HG03066 (cell line): ENCODE measurements around the gene TMOD1.
"Not testable (repeated sequence)": the region's sequence is repeated elsewhere in the genome, so short reads cannot be mapped to it uniquely, and the experiment has no call there.

Source experiments
- ATAC-seq: cut with Tn5 transposase; IDR thresholded peaks from one replicate; pipeline ENCODE4 v1.9.1; 2021; ENCODE audit warnings: low read depth; ENCODE audit not compliant: unreplicated experiment

The TMOD1 gene

DNA sequence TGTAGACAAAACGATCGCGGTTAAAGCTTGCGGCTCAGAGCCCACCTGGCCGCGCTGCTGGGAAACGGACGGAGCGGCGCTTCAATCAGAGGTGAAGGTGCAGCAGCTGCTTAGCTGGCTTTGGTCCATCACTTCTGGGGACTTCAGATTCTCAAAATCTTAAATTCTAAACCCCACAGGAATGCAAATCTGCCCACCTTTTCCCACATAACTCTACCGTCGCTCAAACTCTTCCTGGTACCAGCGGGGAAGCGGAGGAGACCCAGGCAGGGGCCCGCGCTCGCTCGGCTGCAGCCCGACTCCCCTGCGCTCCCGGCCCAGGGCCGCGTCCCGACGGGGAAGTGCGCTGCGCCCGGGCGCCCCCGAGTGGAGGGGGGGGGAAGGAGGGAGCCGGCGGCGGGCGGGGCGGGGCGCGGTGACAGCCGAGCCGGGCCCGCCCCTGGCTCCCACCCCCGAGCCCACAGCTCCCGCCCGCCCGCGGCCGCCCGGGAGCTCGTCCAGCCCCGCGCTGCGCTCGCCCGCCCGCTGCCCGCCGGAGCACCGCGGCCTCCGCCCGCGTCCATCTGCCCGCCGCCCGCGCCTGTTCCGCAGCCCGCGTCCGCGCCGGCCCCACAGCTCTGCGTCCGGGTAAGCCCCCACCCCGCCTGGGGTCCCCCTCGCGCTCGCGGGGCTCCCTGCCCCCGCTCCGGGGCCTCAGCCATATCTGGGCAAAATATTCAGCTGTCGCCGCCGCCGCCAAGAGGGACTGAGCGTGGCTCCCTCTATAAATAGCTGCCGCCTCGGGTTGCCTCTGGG lies at the start of gene TMOD1:
TMOD1 (plus strand) TSS at position 490 of the 795 bp plus-strand sequence. CDS start 22,523 bp downstream, outside the sequence.
- ATAC-seq = peak; percentile 57

DNA sequence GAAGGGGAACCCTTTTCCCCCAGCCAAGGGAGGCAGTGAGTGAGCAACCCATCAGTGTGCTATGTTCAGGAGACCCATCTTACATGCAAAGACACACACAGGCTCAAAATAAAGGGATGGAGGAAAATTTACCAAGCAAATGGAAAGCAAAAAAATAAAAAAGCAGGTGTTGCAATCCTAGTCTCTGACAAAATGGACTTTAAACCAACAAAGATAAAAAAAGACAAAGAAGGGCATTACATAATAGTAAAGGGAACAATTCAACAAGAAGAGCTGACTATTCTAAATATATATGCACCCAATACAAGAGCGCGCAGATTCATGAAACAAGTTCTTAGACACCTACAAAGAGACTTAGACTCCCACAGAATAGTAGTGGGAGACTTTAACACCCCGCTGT lies 47.9 kb upstream of the TMOD1 start:
- ATAC-seq = not testable (repeated sequence)

DNA sequence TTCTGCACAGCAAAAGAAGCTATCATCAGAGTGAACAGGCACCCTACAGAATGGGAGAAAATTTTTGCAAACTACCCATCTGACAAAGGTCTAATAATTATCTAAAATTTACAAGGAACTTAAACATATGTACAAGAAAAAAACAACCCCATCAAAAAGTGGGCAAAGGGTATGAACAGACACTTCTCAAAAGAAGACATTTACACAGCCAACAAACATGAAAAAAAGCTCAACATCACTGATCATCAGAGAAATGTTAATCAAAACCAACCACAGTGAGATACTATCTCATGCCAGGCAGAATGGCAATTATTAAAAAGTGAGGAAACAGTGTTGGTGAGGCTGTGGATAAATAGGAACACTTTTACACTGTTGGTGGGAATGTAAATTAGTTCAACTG lies 44.6 kb upstream of the TMOD1 start:
- ATAC-seq = not testable (repeated sequence)

DNA sequence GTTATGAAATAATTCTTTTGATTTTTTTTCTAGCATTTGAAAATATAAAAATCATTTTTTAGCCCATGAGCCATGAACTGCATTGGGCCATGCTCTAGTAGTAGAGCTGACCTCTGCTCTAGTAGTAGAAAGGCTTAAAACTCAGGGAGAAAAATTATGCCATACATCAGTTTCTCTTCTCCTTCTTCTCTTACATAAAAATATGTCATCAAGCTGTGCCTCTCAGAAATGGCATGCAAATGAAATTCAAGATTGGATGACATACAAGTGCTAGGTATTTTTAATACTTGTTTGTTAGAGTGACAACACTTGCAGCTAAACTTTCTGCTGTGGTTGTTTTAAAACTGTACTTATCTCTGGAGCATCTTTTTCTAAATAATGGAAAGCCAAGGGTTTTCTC lies 42.1 kb upstream of the TMOD1 start:
- no peak for ATAC-seq

DNA sequence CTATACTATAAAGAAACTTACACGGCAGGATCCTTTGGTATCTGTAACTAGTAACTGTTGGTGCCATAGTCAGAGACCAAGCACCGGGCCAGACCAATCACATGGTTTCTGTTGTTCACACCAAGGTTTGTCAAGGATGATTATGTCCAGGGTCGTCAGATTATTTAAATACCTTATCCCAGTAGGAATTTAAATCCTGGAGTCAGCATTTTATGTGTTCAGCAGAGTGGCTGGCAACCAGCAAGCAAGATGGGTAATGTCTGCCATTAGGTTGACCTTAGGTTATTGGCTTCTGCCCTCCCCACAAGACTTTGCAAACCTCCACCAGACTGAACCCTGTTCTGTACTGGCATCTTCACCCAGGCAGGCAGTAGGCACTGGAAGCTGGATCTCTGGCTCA lies 39.3 kb upstream of the TMOD1 start:
- ATAC-seq = no peak

DNA sequence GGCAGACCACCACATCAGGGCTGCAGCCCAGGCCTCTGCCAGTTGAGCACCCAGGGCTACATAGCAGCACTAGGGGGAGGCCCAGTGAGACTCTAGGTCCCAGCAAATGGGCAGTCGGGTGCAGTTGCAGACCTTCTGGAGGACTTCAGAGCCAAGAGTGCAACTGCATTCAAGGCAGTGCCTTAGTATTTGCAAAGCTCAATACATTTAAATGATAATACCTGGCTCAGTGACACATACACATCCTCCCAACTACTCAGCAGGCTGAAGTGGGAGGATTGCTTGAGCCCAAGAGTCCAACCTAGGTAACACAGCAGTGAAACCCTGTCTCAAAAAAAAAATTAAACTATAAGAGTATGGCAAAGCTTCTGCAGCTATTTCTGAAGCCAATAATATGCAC lies 38.6 kb upstream of the TMOD1 start:
- ATAC-seq = no peak

DNA sequence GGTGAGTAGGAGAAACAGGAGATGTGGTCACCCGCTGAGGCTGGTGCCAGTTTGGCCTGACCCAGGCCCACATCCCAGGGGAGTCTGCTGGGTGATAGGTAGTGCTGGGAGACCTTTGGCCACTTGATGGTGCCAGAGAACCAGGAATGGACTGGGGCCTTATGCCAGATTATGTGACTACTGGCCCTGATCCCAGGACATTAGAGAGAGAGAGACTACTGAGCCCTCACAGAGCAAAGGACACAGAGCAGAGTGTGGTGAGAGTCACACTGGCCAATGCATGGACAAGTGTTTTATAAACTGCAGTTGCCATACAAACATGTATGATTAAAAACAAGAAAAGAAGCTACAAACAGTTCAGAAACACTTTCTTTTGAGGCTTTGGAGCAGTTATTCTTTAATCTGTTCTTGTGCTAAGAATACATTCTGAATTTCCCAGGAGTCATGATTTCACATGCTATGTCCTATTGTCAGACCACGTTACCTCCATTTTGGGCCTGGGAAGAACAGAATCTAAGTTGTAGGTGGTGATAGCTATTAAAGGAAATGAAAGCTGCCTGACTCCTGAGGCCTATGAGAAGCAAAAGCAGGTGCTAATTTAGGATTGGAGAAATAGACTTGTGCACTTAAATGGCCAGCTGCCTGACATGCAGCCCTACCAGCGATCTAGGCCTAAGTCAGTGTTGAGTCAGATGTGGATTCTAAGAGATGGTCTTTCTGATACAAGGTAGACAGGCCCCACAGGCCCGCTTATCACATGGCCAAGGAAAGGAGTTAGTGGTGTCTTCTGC lies 32.6 kb upstream of the TMOD1 start:
- ATAC-seq = peak; percentile 77

DNA sequence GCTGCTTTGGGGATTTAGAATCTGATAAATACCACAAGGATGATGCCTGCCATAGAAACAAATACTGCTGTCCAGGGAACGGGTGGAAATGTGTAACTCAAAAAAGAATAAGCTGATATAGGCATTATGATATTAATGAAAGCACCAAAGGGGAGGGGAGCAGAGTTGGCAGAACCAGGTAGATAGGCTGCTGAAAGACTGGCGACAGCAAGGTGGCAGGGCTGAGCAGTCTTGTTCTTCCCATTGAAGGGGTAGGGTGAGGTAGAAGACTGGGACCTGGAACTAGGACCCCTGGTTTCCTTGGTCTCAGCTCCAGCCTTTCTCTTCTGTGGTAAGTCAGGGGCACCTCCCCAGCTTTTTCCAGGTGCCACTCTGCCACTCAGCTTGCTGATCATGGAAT lies 31.4 kb upstream of the TMOD1 start:
- no peak for ATAC-seq

DNA sequence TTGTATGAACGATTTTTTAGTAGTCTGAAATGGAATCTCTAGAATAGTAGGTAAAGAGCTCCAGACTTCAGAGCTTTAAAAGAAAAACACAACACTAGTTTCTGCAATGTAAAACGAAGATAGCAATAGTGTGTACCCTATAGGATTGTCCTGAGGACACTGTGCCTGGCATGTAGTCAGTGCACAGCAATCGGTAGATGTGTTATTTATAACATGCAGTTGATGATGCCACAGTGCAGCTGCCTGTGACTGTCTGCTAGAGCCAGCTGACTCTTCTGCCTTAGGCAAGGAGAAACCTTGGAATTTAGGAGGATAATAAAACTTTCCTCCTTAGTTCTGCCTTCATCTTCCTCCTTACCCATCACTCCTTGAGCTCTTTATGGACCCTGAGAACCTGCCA lies 27.7 kb upstream of the TMOD1 start:
- no peak for ATAC-seq

DNA sequence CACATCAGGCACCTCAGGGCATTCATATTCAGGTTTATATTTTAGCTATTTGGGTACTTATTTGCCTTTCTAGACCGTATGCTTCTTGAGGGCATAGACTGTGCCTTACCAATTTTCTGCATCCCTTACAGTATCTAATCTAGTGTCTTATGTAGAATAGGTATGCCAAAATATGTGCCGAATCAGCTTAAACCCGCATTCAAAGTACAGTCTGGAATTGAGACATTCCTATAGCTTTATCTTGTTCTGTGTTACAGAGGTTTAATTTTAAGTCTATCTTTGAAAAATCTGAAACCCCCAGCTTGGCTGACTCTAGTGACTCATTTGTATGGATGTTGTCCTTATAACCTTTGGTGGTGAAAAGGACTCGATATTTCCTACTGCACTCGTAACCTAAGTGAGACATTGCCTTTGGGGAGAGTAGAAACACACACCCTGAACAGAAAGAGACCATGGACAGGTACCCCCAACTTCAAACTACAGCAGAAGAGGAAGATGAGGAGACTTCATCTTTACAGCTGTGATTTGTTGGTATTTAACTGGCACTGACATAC lies 27.0 kb upstream of the TMOD1 start:
- no peak for ATAC-seq

DNA sequence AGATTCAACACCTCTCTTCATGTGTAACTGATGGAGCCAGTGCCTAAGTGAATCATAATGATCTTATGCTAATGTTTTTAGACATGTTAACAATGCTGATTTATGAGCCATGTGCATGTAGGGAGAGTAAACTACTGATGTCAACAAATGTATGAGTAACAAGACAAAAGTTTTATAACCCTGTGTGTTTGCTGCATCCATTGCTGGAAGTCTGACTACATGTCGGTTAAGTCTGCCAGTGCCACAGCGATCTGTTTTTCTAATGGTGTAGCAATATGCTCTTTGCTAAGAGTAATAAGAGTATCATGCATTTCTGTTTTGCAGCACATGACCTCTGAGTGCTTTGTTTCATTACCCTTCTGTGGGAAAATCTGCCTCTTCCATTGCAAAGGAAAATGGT lies 26.4 kb upstream of the TMOD1 start:
- no peak for ATAC-seq

DNA sequence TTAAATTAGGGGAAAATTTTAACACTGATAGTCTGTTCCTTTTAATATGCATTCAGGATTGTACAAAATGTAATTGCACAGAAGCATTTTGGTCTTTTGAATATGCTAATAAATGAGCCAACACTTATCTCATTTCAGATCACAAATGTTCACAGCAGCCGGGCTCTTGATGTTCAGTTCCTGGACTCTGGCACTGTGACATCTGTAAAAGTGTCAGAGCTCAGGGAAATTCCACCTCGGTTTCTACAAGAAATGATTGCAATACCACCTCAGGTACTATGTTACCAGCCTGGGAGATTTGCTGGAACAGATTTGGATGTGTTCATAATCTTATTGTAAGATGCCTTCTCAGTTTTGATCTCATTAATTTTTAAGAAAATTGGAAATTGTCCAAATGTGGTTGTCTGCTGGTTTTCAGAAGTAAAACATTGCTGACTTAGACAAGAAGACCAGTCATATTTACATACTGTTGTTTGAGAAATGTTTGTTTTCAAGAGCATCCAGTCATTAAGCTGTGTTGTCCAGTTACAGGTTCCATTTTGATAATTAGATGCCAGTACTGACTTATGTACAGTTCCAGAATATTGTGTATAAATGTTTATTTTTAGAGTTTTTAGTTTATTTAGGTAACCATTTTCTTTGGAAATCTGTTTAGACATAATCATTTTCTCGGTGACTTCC lies 23.0 kb upstream of the TMOD1 start:
- no peak for ATAC-seq

DNA sequence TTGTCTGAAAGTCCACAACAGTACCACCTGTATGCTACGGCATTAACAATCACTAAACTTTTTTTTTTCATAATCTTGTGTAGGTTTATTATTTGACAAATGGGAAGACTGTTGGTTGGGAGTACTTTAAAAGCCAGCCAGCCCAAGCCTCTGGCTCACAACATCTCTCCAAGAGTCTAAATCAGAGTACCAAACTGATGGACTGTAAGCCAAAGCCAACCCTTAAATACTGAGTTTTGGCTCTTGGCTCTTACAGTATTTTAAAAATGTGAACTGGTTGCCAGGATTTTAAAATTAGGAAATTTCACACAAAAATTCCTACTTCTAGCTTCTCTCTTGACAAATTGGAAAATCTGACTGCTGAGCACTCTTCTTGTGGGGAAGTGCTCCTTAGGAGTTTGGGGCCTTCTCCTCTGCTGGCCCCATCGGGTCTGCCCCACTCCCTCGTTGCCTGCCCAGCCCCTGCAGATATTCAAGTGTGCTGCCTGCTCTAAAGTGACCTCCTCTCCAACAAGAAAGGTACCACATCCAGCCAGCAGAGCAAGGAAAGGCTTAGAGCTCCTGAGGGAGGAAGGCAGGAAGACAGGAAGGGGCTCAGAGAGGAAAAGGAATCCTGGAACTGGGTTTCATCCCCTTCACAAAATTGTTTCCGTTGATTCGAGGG lies 21.8 kb upstream of the TMOD1 start:
- no peak for ATAC-seq

DNA sequence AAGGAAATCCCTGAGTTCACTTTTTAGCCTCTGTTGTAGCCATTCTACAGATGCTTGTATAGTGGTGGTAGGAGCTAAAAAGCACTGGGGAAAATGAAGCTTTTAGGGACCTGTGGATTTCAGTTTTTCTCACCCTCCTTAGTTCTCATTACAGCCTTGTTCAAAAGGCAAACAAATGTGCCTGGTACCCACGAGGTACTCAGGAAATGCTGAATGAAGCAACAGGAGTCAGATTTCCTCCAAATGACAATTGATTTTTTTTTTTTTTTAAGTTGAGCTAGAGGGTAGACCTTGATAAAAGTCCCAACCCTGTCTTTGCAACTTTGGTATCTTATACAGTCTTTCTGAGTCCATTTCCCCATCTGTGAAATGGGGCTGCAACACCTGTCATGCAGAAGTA lies 21.3 kb upstream of the TMOD1 start:
- ATAC-seq = no peak

DNA sequence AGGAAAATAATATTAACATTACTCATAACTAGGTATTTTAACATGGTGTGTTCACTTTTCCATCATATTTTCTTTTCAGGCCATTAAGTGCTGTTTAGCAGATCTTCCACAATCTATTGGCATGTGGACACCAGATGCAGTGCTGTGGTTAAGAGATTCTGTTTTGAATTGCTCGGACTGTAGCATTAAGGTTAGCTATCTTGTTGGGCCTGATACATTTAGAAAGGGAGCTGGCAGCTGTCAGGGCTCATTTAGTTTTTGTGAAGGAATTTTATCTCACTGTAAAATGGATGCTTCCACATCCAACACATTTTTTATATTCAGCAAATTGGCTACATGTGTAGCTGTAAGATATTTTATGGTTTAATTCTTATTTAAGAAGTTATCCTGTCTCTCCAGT lies 20.7 kb upstream of the TMOD1 start:
- ATAC-seq = no peak

DNA sequence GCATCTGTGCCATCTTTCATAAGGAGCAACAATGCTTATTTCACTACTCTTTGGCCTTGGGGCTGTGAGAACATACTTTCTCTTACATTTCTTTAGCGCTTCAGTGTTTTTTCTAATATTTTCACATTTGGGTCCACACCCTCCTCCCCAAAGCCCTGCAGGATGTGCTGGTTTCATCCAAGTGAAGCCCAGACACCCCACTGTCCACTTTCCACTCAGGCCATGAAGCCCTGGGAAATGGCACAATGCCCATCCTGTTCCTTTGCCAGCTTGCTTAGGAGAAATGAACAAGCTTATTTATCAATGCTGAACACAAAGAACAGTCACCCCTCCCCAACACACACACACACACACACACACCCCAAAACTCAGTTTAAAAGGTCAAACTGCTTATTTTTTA lies 17.3 kb upstream of the TMOD1 start:
- no peak for ATAC-seq

DNA sequence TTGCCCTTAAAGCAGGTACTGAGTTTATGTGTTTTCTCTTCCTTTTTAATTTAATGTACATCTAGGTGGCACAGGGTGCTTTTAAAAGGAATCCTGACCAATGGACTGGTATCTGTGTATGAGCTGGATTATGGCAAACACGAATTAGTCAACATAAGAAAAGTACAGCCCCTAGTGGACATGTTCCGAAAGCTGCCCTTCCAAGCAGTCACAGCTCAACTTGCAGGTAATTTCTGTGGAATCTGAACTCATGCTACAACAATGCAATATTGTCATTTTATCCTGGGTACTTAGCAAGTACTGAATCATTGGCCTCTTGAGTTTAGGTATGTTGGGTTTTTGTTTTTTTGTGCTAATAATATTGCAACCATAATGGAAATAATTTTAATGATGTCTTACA lies 14.4 kb upstream of the TMOD1 start:
- ATAC-seq = no peak

DNA sequence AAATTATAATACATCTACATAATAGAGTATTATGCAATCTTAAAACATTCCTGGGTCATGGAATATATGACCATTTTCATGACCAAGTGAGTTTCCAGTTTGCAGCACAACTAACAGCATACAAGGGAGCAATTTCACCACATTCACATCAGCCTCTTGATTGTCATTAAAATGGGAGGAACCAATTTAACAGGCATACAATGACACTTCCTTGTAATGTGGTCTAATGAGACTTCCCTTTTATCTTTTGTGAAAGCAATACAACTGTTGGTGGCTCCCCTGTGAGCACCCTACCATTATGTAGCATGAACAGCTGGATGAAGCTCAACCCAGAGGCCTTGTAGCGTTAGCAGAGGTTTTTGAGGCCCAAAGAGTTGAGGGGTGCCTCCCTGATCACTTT lies 13.6 kb upstream of the TMOD1 start:
- no peak for ATAC-seq

DNA sequence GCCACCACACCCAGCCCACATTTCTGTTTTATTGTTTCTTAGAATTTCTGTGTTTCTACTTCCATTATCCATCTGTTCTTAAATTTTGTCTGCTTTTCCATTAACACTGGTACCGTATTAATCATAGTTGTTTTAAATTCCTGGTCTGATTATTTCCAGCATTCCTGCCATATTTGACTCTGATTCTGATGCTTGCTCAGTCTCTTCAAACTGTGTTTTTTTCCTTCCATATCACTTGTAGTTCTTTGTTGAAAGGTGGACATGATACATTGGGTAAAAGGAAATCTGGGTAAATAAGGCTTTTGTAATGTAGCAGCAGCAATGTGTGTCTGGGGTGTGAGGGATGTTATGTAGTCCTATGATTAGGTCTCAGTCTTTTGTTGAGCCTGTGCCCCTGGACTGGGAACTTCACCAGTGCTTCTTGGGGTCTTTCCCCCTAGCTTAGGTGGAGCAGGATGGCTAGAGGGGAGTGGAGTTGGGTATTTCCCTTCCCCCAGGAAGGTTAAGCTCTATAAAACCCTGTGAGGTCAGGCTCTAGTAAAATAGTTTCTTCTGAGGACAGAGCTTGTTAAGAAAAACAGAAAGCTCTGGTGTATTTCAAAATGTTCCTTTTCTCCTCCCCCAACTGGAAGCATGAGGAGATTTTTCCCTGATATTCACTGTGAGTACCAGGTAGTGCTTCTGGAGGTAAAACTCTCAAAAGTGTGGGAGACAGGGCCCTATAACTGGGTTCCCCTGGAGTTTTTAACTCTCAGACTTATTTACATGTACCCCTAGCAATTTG lies 10.1 kb upstream of the TMOD1 start:
- no peak for ATAC-seq
